Calu3 (cell line): ENCODE measurements around the gene STAB2. TPM values are rescaled to one million over a fixed set of nuclear protein-coding genes. Genes with fewer than 3 reads are reported as not detected.

Experiments used
- BruUV-seq: library from RNA; stranded (reverse); fragments of 400-500 nt; replicated peaks from 2 replicates; lab custom pipeline; 2021; lab: Mats Ljungman, UMichigan
- CTCF ChIA-PET: fragments of 300-600 bp; sonication (Branson Sonifier 250); formaldehyde crosslinking; loops from one replicate; lab custom pipeline; 2022; ENCODE audit warnings: antibody characterized with exemption; lab: Charles Lee
- DNase-seq: peaks from one replicate; pipeline ENCODE4 v3.0.0; 2022
- H3K27ac Mint-ChIP-seq: one replicate; pipeline ENCODE4 v1.8.0; 2022; ENCODE audit warnings: mixed read lengths; ENCODE audit not compliant: unreplicated experiment
- H3K27me3 Mint-ChIP-seq: one replicate; pipeline ENCODE4 v1.8.0; 2022; ENCODE audit warnings: mixed read lengths; ENCODE audit not compliant: unreplicated experiment
- H3K36me3 Mint-ChIP-seq: one replicate; pipeline ENCODE4 v1.8.0; 2022; ENCODE audit warnings: mild to moderate bottlenecking, moderate library complexity, mixed read lengths; ENCODE audit not compliant: insufficient read depth, unreplicated experiment
- H3K4me1 Mint-ChIP-seq: one replicate; pipeline ENCODE4 v1.8.0; 2022; ENCODE audit warnings: mild to moderate bottlenecking, low read depth, mixed read lengths; ENCODE audit not compliant: unreplicated experiment
- H3K4me3 Mint-ChIP-seq: one replicate; pipeline ENCODE4 v1.8.0; 2022; ENCODE audit warnings: mild to moderate bottlenecking, low read depth, moderate library complexity, mixed read lengths; ENCODE audit not compliant: unreplicated experiment
- H3K9me3 Mint-ChIP-seq: one replicate; pipeline ENCODE4 v1.8.0; 2022; ENCODE audit warnings: low read depth, mixed read lengths; ENCODE audit not compliant: unreplicated experiment
- CTCF ChIP-seq: fragments of 200-600 bp; IDR thresholded peaks from one replicate; pipeline ENCODE4 v1.8.0; 2022; ENCODE audit warnings: antibody characterized with exemption; ENCODE audit not compliant: unreplicated experiment
- intact Hi-C: fragments of 100-400 bp; cut with micrococcal nuclease; formaldehyde crosslinking; loops from one replicate; pipeline ENCODE4 v1.10.0; 2022; ENCODE audit not compliant: unreplicated experiment
- total RNA-seq: library from RNA; stranded (reverse); gene quantifications from 2 replicates; pipeline ENCODE4 v1.2.3, GENCODE V29; 2022

The STAB2 gene
- total RNA-seq, 1 experiment from 2014 or later, result not detected

GRCh38 chr12:103734863-103735262, 147.8 kb downstream of the STAB2 start:
- TF ChIP-seq CTCF, result no peak
- no peak for DNase-seq
- Mint-ChIP-seq H3K36me3 (no peaks in the 10 kb centered on the region), H3K4me3 (no peak overlapping the region), H3K9me3 (no peaks in the 10 kb centered on the region), H3K27me3 (peaks cover 46% of the 10 kb centered on the region), H3K27ac (no peak overlapping the region), H3K4me1 (no peaks in the 10 kb centered on the region)
- BruUV-seq, result no TSS peak
- intact Hi-C loops, result no loop called here
- CTCF ChIA-PET, result no interaction called here

GRCh38 chr12:103735291-103735690, 148.2 kb downstream of the STAB2 start:
- Mint-ChIP-seq H3K36me3 (no peaks in the 10 kb centered on the region), H3K27me3 (peaks cover 46% of the 10 kb centered on the region), H3K27ac (no peak overlapping the region), H3K4me1 (no peaks in the 10 kb centered on the region), H3K9me3 (no peaks in the 10 kb centered on the region), H3K4me3 (no peak overlapping the region)
- no TSS peak for BruUV-seq
- no peak for DNase-seq
- TF ChIP-seq CTCF, result no peak
- intact Hi-C loops, result no loop called here
- CTCF ChIA-PET, result no interaction called here

GRCh38 chr12:103736572-103736971, 149.5 kb downstream of the STAB2 start:
- H3K4me3 Mint-ChIP-seq, result no peak overlapping the region
- no peak for DNase-seq
- H3K27ac Mint-ChIP-seq, result no peak overlapping the region
- H3K27me3 Mint-ChIP-seq, result peaks cover 46% of the 10 kb centered on the region
- no TSS peak for BruUV-seq
- H3K36me3 Mint-ChIP-seq, result no peaks in the 10 kb centered on the region
- CTCF ChIA-PET, result no interaction called here
- H3K9me3 Mint-ChIP-seq, result no peaks in the 10 kb centered on the region
- intact Hi-C loops, result no loop called here
- no peak for TF ChIP-seq CTCF
- H3K4me1 Mint-ChIP-seq, result no peaks in the 10 kb centered on the region

GRCh38 chr12:103737881-103738280, 150.8 kb downstream of the STAB2 start:
- intact Hi-C loops, result no loop called here
- H3K9me3 Mint-ChIP-seq, result no peaks in the 10 kb centered on the region
- H3K36me3 Mint-ChIP-seq, result peaks cover 6% of the 10 kb centered on the region
- H3K4me3 Mint-ChIP-seq, result no peak overlapping the region
- DNase-seq, result no peak
- H3K4me1 Mint-ChIP-seq, result peaks cover 9% of the 10 kb centered on the region
- TF ChIP-seq CTCF, result no peak
- CTCF ChIA-PET, result no interaction called here
- no peak overlapping the region for H3K27ac Mint-ChIP-seq
- H3K27me3 Mint-ChIP-seq, result peaks cover 52% of the 10 kb centered on the region
- BruUV-seq, result no TSS peak
